Stimulated activated CD8-positive, alpha-beta memory T cell treated with anti-CD3 and anti-CD28 coated beads, Interleukin-7, amount 100 ng/mL, for 4 hours (primary cell): ENCODE results near the gene IZUMO1.
"Not testable (repeated sequence)": the region's sequence is repeated elsewhere in the genome, so short reads cannot be mapped to it uniquely, and the experiment has no call there.

Experiments used
- DNase-seq, 2 donors: peaks; one replicate each; pipeline ENCODE4 v3.0.0-alpha.2; 2020; ENCODE audit warnings: low read depth in 2 of 2

The IZUMO1 gene

GRCh38 chr19:48713041-48713863 lies 33.5 kb downstream of the IZUMO1 start:
- no peak for DNase-seq

GRCh38 chr19:48711106-48711662 lies 35.5 kb downstream of the IZUMO1 start:
- DNase-seq = no peak

DNA sequence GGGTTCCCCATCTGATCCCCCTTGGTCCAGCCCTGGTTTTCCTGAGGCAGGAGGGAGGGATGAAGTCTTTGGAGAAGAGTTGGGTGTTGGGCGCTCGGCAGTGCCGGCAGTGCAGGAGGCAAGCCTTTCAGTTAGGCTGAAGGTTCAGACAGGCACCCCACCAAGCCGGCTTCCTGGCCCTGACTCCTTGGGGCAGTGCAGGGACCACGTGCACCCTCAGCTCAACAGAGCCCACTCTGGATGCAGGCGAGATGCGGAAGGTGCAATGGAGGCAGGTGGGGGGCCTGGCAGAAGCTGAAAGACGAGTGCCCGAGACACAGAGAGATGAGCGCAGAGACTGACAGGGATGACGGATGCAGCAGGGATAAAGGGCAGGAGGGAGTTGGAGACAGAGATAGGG lies 38.2 kb downstream of the IZUMO1 start:
- DNase-seq = no peak

DNA sequence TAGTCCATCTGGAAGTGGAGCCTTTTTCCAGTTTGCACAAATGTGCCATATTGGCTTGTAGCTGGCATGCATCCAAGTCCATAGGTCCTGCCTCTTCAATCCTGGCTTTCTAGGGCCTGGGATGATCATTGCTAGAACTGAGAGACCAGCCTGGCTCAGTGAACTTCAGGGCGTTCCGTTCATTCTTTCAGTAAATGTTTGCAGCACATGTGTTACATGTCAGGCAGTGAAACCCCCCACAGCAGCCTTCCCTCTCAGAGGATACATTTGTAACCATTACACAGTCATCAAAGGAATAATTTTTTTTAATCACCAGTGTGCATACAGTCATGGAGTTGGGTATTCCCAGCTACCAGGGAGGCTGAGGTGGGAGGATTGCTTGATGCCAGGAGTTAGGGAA lies 41.3 kb downstream of the IZUMO1 start:
- no peak for DNase-seq

DNA sequence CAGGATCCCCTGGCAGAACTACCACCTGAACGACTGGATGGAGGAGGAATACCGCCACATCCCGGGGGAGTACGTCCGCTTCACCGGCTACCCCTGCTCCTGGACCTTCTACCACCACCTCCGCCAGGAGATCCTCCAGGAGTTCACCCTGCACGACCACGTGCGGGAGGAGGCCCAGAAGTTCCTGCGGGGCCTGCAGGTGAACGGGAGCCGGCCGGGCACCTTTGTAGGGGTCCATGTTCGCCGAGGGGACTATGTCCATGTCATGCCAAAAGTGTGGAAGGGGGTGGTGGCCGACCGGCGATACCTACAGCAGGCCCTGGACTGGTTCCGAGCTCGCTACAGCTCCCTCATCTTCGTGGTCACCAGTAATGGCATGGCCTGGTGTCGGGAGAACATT lies 43.4 kb downstream of the IZUMO1 start:
- no peak for DNase-seq

- no peak for DNase-seq
These were observed 44.0 kb downstream of the IZUMO1 start for GRCh38 chr19:48702701-48703100.

DNA sequence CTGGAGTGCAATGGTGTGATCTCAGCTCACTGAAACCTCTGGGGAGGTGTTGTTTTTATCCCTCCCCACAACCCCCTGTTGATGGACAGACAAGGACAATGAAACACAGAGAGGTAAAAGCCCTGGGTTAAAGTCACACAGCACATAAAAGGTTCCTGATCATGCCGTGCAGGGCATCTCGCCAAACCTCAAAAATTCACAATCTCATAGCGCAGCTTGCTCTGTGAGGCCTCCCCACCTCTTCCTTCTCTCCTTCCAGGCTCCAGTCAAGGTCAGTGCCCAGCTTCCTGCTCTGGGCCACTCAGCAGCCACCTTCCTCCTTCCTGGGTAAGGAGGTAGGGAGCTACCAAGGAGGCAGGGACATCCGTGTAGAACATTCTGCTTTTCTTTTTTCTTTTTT lies 48.7 kb downstream of the IZUMO1 start:
- DNase-seq = no peak

DNA sequence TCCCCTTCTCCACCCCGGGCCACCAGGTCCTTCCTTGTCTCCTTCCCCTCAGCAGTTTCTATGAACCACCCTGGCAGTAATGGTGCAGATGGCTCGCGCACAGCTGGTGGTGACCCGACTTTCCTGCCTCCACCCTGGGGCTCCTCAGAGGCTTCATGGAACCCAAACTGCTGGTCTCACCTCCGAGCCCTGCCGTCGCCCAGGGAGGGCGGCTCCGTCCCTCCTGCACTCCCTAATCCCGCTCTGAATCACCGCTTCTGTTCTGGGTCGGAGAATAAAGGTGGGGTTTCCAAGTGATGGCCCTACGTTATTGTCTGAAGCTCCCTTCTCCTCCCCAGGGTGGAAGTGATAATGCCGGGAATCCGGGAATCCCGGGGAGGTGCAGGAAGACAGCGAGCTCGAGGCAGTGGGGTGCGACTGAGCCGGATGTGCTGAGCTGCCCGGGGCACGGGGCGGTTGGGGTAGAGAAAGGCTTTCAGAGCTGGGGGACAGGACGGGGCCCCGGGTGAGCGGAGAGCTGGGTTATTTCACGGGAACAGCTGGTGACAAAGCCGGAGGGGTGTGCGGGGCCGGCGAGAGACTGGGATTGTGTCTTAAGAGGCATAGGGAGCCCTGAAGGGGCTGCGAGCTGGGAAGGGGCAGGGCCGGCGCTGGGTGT lies 50.2 kb downstream of the IZUMO1 start:
- DNase-seq = no peak

DNA sequence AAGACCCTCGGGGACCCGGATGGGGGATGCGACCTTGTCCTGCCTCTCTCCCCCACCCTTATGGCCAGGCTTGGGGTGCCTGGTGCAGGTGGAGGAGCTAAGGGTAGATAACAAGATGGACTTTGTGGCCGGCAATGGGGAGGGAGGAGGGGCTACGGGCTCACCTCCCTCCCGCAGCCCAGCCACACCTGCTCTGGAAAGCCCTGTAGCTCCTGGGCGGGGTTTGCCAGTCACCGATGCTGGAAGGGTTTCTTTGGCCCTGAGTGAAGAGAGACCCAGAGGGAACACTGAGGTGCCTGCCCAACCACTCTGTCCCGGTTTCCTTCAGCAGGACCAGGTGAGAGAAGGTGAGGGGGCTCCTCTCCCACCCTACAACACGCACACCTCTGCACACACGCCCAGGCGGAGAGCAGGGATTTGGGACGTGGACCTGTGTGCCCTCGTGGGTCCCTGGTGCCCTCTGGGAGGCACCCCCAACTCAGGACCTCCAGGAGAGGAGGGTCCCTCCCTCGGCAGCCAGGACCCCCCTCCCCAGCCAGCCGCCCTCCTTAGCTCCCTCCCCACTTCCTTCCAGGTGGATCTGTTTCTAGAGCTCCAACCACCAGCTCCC lies 50.9 kb downstream of the IZUMO1 start, which contains the start of gene FUT2:
TSS of gene FUT2 (plus strand) at position 229 of the 610 bp plus-strand sequence. CDS start 6,986 bp downstream, outside the sequence.
- no peak for DNase-seq

DNA sequence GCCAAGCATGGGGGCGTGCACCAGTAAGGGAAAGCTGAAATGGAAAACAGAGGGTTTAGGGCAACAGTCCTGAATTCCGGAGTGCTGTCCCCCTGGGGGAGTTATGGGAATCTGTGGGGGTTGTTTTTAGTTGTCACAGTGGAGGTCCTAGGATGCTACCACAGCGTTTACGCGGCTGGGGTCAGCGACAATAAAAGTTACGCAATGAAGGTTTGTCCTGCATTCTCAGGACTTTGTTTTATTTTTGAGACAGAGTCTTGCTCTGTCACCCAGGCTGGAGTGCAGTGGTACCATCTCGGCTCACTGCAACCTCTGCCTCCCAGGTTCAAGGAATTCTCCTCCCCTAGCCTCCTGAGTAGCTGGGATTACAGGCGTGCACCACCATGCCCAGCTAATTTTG lies 53.1 kb downstream of the IZUMO1 start:
- not testable (repeated sequence) for DNase-seq
